ENCODE data around the gene SPP1.
A peak's percentile ranks its signal among the peaks of the same experiment; 100 is the strongest.
"Not testable (repeated sequence)": the region's sequence is repeated elsewhere in the genome, so short reads cannot be mapped to it uniquely, and the experiment has no call there.

The SPP1 gene

DNA sequence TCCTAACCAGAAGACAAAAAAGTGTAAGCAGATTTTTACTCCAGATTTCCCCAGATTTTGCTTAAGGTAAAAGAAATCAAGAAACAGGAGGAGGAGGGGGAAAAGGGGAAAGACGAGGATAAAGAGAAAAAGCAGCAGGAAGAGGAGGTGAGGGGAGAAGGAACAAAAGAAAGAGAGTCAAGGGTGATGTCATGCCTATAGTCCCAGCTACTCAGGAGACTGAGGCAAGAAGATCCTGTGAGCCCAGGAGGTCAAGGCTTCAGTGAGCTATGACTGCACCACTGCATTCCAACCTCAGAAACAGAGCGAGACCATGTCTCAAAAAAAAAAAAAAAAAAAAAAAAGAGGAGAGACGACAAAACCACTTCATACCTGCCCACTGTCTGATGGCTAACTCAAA, 19.9 kb downstream of the SPP1 start:
- DNase-seq, result no peak

DNA sequence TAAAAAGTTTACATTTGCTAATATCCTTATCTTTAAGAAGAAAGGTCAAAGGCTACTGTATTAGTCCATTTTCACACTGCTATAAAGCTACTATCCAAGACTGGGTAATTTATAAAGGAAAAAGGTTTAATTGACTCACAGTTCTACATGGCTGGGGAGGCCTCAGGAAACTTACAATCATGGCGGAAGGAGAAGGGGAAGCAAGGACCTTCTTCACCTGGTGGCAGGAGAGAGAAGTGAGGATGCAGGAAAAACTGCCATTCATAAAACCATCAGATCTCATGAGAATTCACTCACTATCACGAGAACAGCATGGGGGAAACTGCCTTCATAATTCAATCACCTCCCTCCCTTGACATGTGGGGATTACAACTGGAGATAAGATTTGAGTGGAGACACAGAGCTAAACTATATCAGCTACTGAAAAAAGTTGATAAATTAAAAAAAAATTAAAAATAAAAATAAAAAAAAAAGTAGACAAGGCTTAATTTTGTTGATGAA, 23.7 kb downstream of the SPP1 start:
- not testable (repeated sequence) for DNase-seq

DNA sequence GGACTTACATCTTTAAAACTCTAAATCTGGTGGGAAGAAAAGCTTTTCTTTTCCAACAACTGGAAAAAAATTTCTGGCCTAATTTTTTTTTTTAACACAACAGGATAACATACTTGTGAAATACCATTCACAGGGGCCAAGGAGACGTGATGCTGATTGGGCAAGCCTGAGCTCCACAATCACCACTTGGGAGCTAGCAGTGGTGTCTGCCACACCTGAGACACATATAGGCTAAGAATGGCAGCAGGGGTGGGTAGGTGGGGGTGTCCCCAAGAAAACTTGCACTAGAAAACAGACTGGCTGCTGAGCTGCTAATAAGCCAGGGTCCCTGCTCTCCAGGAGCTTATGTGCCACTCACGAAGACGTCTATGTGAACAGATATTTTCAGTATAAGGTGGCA, 26.4 kb downstream of the SPP1 start:
- no peak for DNase-seq

DNA sequence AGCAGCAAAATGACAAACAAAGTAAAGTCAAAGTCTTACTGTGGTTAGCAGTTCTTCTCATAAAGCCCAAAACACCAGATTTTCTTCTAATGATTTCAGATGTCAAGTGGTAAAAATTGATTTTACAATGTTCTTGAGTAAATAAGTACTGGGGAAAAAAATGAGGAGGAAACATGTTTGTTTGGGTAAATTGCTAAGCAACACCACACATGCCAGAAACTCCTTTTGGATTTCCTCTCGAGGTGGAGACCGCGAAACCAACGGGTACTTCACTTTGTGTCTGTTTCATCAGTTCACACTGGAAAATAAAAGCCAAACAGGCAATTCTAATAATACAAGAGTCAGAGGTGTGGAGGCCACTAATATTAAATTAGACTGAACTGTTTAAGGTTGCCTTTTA, 27.3 kb downstream of the SPP1 start:
- no peak for DNase-seq

DNA sequence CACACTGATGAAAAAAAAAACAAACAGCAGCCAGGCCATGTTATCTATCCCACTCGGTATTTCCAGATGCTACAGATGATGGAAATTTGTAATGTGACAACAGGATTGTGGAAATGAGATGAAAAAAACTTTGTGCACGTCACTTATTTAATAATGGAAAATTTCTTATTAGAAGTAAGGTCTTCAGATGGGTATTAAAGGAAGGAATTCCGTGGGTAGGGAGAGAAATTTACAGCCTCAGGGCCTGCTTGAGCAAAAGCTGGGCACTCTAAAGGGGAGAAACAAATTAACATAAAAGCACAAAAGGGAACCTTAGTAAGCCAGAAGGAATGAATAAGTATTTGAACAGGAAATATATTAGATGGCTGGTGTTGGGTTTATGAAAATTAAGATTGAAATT, 27.7 kb downstream of the SPP1 start:
- DNase-seq, result no peak

DNA sequence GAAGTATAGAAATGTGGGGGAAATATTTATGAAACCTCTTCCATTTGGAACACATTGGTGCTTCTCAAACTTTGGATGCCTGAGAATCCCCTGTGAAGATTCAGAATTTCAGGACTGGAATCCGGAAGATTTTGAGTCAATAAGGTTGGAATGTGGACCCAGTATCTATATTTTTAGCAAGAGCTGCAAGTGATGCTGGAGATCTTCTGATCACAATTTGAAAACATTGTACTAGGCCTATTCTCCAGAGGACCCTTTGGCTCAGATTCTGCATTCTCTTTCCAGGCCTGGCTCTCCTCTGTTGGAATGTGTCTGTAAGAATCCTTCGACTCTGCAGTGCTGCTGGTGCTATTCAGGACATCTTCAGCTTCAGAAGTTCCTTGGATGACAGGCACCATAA, 29.6 kb downstream of the SPP1 start:
- no peak for DNase-seq

DNA sequence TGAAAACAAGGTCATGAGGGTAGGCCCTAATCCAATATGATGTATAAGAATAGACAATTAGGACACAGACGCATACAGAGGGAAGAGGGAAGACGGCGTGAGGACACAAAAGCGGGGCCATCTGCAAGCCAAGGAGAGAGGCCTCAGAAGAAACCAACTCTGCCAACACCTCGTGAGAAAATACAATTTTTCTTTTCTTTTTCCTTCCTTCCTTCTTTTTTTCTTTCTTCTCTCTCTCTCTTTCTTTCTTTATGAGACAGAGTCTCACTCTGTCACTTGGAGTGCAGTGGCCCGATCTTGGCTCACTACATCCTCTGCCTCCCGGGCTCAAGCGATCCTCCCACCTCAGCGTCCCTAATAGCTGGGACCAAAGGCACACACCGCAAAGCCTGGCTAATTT, 30.4 kb downstream of the SPP1 start:
- DNase-seq, result no peak

DNA sequence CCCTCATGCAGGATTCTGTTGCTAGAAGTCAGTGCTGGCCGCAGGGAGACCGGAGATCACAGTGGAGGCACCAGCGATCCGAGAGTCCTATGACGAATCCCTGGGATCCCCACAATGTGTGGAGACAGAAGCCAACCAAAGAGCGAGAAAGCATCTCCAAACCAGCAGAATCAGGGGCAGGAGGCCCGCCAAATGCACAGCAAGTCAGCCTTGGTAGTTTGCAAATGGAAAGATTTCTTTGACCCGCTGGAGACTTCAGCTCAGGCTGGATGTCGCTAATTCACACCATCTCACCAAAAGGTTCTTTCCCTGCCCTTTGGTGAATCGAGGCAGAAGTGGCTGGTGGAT, 31.4 kb downstream of the SPP1 start:
- no peak for DNase-seq

DNA sequence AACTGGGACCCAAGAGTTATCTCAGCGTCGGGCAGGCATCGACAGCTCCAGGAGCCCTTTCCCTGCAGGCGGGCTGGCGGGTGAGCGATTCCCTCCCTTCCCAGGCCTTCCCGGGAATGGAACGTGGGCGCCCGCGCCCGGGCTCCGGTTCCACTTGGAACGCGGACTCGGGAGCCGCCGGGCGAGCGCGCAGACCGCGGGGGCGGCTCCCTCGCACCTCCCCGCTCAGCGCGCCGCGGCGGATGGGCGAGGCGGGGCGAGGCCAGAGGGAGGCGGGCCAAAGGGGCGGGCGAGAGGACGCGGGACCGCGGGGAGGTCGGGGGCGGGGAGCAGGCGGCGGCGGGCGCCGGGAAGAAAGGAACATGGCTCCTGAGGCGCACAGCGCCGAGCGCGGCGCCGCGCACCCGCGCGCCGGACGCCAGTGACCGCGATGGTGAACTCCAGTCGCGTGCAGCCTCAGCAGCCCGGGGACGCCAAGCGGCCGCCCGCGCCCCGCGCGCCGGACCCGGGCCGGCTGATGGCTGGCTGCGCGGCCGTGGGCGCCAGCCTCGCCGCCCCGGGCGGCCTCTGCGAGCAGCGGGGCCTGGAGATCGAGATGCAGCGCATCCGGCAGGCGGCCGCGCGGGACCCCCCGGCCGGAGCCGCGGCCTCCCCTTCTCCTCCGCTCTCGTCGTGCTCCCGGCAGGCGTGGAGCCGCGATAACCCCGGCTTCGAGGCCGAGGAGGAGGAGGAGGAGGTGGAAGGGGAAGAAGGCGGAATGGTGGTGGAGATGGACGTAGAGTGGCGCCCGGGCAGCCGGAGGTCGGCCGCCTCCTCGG, 32.0 kb downstream of the SPP1 start, which contains the start of gene PKD2:
Gene PKD2 (plus strand): TSS at position 332 of the 818 bp plus-strand sequence. CDS start 99 bp downstream, at position 431.
- peak; percentile 78 for DNase-seq

DNA sequence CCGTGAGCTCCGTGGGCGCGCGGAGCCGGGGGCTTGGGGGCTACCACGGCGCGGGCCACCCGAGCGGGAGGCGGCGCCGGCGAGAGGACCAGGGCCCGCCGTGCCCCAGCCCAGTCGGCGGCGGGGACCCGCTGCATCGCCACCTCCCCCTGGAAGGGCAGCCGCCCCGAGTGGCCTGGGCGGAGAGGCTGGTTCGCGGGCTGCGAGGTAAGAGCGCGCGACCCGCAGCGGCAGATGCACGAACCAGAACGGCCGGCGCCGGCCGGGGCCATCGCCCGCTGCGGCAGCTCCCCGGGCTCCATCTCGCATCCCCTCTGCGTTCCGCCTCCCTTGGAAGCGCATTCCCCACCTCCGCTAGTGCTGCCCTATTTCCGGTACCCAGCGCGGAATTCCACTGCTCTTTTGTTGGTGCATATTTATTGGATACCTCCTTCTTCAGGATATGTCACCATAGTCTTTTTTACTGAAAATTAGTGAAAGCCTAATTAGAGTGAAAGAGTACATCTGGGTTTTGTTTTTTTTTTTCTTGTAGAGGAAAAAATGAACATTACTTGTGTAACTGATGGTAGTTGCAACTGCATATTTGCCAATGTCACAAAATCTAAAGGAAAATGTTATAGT, 32.7 kb downstream of the SPP1 start:
- no peak for DNase-seq

DNA sequence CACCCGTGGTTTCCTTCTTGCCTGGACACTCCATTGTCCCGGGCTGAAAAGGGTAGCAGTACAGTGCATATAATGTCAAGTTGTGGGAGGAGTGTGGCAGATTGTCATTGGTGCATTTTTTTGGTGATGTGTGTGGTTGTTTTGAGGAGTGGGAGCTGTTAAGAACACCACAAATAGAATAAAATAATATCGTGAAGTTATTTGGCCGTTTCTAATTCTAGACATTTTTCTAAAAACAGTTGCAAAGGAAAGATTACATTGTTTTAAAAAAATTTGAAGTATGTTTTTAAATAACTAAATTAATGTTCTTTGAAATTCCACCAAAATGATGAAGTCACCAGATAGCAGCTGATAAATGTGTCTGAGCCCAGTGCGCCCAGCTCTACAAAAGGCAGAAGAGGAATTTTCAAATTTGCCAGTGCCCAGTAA, 33.2 kb downstream of the SPP1 start:
- DNase-seq, result no peak

DNA sequence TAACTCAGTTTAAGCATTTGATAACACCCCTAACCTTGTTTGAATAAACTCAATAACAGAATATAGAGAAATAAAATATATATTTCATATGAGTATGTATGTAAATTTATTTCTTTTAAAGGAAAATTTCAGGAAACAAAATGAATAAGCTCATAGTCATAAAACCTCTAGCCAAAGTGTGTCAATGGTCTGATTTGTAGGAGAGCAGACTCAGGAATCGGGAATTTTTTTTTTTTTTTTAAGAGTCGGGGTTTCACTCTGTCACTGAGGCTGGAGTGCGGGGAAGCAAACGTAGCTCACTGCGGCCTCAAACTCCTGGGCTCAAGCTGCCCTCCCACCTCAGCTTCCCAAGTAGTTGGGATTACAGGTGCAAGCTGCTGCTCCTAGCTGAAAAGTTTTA, 34.4 kb downstream of the SPP1 start:
- DNase-seq, result no peak

DNA sequence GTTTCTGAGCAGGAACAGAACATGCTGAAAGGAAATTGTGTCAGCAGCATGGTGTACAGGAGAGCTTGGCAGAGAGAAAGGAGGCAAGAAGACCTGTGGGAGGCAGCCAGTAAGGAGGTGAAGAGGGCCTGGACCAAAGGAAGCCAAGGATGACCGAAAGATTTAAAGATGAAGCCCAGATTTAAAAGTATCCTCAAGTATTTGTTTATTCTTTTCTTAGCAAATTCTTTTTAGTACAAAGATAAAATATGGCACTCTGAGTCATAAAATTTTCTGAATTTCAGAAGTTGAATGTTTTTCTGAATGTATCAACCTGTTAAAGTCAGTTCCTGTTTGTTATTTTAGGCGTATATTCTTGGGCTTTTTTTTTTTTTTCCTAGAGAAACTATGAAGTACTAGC, 35.5 kb downstream of the SPP1 start:
- no peak for DNase-seq

DNA sequence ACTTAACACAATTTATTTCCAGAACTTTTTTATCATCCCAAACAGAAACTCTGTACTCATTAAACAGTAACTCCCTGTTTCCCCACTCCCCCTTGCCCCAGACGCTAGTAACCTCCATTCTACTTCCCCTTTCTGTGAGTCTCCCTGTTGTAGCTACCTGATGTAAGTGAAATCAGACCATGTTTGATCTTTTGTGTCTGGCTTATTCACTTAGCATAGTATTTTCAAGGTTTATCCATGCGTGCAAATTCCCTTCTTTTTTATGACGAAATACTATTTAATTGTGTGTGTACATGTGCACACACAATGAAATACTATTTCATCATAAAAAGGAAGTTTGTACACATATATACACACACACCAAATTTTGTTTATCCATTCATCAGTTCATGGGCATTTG, 37.1 kb downstream of the SPP1 start:
- no peak for DNase-seq

DNA sequence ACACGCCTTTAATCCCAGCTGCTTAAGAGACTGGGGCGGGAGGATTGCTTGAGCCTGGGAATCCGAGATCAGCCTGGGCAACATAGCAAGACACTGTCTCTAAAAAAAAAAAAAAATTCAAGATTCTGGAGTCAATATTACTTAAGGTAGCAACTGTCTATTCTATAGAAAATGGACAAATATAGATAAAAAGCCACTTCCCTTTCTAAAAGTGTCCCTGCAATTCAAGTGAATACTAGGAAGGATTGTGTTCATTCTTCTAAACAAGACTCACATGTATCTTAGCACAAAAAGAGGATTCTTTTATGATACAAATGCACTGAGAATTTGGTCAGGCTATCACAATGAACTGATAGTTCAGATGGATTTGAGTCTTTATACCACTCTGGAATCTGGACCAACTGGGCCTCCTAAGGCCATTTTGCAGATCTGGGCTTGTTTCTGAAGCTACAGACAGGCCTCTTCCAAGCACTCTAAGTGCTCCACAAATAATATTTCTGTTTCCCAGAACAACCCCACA, 38.9 kb downstream of the SPP1 start:
- no peak for DNase-seq

DNA sequence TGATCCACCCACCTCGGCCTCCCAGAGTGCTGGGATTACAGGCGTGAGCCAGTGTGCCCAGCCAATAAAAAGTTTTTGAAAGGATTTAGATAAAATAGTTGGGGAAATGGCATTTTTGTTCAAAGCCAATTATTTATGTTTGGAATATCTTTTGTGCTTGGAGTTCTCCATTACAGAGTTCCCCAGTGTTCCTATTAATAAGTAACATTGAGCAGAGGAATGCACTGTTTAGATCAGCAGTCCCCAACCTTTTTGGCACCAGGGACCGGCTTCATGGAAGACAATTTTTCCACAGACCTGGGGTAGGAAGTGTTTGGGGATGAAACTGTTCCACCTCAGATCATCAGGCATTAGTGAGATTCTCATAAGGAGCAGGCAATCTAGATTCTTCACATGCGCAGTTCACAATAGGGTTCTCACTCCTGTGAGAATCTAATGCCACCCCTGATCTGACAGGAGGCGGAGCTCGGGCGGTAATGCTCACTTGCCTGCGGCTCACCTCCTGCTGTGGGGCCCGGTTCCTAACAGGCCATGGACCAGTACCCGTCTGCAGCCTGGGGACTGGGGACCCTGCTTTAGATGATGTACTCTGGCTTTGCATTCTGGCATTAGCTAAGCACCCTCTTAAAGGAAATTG, 40.3 kb downstream of the SPP1 start:
- no peak for DNase-seq

DNA sequence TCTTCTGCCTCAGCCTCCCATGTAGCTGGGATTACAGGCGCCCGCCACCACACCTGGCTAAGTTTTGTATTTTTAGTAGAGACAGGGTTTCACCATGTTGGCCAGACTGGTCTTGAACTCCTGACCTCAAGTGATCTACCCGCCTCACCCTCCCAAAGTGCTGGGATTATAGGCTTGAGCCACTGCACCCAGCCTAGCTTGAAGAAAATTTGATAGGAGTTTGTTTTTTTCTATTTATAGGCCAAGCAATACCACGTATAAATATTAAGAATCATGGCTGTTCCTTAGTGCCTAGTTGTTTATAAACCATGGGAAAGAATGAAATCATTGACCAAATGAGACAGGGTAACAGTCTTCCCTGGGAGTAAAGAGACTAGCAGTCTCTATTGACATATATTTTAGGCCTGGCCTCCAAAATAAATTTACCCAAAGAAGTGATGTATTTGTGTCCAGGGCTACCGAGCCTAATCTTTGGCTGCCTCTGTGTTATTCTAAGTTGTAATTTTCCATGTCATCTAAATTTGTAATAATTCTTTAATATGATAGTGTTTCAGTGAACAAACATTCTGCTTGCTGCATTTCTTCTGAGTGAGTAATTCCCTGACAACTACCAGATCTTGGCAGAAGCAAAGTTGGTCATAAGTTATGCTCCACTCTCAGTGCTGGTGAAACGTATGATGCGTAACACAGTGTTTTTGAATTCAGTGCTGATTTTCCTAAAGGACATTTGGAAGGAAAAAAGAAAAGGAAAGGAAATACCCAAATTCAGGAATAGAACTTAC, 42.2 kb downstream of the SPP1 start:
- no peak for DNase-seq

DNA sequence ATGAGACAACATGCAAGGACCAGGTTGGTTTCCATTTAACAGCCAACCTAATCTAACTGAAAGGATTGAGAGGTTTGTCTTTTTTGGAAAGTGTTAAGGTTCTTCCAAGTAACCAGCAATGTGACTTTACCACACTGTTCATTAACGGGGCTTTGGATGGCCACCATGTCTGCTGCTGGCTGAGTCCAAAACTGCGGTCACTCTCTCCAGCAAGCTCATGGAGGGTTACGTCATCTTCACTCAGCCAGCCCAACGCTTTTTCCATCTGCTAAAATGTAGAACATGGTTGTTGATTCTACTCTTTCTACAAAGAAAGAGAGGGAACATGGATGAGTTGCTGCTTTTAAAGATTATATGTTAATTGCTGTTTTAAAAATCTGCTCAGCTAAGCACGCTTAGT, 43.0 kb downstream of the SPP1 start:
- no peak for DNase-seq

DNA sequence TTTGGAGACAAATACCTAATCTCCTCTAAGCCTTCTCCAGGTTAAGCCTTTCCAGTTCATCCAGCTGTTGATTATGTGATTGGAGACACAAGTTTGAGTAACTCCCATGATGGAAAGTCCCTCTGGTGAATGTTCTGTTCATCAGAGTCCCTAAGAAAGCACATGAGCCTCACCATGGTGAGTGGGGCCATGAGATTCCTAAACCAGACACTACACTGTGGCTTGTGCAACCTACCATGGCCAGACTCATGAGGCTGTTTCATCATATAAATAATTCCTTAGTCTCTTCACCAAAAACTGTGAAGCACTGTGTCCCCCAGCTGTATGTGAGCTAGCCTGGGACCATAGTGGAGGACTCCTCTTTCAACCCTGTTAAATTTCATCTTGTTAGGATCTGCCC, 46.3 kb downstream of the SPP1 start:
- DNase-seq, result no peak

DNA sequence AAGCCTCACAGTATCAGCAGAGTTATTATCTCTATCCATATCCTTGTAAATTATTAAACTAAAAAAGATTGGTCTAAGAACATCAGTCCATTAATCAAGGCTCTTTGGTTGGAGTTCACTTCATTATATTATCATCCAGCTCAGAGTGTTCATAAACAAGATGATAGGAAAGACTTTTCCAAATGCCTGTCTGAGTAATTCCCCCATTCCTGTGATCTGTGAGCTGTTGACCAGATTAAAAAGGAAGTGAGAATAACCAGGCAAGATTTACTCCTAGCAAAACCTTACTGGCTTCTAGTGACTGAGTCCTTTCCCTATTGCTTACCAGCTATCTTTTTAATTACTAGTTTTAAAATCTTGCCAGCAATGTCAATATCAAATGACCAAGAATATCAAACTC, 46.8 kb downstream of the SPP1 start:
- no peak for DNase-seq

DNA sequence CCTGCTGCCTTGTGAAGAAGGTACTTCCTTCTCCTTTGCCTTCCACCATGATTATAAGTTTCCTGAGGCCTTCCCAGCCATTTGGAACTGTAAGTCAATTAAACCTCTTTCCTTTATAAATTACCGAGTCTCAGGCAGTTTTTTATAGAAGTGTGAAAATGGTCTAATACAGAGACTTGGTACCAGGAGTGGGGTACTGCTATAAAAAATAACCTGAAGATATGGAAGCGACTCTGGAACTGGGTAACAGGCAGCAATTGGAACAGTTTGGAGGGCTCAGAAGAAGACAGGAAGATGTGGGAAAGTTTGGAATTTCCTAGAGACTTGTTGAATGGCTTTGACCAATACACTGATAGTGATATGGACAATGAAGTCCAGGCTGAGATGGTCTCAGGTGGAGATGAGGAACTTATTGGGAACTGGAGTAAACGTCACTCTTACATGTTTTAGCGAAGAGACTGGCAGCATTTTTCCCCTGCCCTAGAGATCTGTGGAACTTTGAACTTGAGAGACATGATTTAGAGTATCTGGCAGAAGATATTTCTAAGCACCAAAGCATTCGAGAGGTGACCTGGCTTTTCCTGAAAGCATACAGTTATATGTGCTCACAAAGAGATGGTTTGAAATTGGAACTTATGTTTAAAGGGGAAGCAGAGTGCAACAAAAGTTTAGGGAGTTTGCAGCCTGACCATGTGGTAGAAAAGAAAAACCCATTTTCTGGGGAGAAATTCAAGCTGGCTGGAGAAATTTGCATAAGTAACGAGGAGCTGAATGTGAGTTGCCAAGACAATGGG, 50.6 kb downstream of the SPP1 start:
- not testable (repeated sequence) for DNase-seq
